Peyer's patch (tissue), 4 donors: ENCODE data around the gene OR7G3.

ENCODE experiments used
- POLR2A ChIP-seq, 2 donors: fragments of 450-650 bp; IDR thresholded peaks; one replicate each; pipeline ENCODE4 v1.5.1; 2017; ENCODE audit warnings: antibody characterized with exemption in 2 of 2, mild to moderate bottlenecking in 2 of 2, moderate library complexity in 2 of 2
- TF ChIP-seq, protein P1 (sequence below), 6 experiments: fragments of 450-650 bp in 4 of 6; fragments of 200-600 bp in 2 of 6; sonication (generic) in 1 of 6; IDR thresholded peaks; one replicate each; pipeline ENCODE4 v1.5.1; 2017 to 2019; ENCODE audit warnings: antibody characterized with exemption in 6 of 6, mild to moderate bottlenecking in 3 of 6, moderate library complexity in 1 of 6

DNA sequence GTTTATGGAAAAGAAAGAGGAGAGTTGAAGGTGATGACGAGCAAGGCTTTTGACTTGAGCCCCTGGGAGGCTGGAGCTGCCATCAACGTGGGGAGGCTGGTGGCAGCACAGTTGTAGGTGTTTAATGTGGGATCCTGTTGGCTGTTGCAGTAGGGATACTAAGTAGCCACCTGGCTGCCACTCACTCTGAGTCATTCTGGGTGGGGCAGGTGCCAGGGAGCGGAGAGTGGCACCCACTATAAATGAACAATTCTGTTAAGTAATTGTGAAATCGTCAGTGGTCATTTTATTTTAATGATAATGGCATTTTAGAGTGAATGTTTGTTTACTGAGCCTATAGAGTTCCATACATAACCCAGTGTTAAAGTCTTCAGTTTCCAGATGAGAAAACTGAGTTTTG is 23.2 kb upstream of the OR7G3 start:
- TF ChIP-seq POLR2A (IDR thresholded peaks at IDR 0.05), result no peak
- TF ChIP-seq, protein P1, sequence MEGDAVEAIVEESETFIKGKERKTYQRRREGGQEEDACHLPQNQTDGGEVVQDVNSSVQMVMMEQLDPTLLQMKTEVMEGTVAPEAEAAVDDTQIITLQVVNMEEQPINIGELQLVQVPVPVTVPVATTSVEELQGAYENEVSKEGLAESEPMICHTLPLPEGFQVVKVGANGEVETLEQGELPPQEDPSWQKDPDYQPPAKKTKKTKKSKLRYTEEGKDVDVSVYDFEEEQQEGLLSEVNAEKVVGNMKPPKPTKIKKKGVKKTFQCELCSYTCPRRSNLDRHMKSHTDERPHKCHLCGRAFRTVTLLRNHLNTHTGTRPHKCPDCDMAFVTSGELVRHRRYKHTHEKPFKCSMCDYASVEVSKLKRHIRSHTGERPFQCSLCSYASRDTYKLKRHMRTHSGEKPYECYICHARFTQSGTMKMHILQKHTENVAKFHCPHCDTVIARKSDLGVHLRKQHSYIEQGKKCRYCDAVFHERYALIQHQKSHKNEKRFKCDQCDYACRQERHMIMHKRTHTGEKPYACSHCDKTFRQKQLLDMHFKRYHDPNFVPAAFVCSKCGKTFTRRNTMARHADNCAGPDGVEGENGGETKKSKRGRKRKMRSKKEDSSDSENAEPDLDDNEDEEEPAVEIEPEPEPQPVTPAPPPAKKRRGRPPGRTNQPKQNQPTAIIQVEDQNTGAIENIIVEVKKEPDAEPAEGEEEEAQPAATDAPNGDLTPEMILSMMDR (IDR thresholded peaks at IDR 0.05), result no peak
